ENCODE measurements around the gene MSH5. TPM values are rescaled to one million over a fixed set of nuclear protein-coding genes. Genes with fewer than 3 reads are reported as not detected.

The MSH5 gene
- total RNA-seq, 1 donor from 2014 or later: 45.0 TPM

DNA sequence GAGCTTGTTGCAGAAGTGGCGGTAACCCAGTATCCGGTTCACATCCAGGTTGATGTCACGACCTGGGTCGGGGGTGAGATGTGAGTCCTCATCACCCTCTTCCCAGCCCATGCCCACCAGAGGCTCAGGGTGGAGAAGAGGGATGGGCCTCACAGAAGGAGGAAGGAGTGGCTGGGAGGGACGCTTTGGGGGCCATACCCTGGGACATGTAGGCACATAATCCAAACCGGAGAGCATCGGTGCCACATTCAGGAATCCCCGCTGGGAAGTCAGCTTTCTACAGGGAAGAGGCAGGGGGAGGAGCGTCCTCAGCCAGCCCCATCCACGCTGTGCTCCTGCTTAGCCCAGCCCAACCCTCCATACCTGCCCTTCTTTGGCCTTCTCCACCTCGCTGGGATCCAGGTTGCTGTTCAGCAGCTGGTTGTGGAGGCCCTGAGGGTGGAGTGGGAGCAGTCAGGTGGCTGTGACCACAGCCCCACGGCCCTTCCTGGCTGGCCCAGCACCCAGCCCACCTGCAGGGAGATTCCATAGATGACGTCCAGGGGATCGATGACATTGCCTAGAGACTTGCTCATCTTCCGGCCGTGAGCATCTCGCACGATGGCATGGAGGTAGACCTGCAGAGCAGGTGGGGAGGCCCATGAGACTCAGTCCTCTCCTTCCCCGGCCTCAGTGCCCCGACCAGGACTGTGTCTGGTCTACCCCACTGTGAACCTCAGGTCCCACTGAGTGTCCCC lies 40.9 kb downstream of the MSH5 start:
- no peak for DNase-seq (ENCODE audit: low spot score, unreplicated experiment)
- TF ChIP-seq, protein P1, sequence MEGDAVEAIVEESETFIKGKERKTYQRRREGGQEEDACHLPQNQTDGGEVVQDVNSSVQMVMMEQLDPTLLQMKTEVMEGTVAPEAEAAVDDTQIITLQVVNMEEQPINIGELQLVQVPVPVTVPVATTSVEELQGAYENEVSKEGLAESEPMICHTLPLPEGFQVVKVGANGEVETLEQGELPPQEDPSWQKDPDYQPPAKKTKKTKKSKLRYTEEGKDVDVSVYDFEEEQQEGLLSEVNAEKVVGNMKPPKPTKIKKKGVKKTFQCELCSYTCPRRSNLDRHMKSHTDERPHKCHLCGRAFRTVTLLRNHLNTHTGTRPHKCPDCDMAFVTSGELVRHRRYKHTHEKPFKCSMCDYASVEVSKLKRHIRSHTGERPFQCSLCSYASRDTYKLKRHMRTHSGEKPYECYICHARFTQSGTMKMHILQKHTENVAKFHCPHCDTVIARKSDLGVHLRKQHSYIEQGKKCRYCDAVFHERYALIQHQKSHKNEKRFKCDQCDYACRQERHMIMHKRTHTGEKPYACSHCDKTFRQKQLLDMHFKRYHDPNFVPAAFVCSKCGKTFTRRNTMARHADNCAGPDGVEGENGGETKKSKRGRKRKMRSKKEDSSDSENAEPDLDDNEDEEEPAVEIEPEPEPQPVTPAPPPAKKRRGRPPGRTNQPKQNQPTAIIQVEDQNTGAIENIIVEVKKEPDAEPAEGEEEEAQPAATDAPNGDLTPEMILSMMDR (IDR thresholded peaks at IDR 0.05; ENCODE audit: unreplicated experiment): no peak
- Mint-ChIP-seq H3K27me3 (no peaks in the 10 kb centered on the region), H3K36me3 (ENCODE audit: insufficient read depth) (peaks cover 12% of the 10 kb centered on the region), H3K4me1 (ENCODE audit: low read depth) (peaks cover 8% of the 10 kb centered on the region), H3K27ac (no peak overlapping the region), H3K4me3 (ENCODE audit: low read depth) (no peak overlapping the region), H3K9me3 (ENCODE audit: low read depth) (no peaks in the 10 kb centered on the region)

DNA sequence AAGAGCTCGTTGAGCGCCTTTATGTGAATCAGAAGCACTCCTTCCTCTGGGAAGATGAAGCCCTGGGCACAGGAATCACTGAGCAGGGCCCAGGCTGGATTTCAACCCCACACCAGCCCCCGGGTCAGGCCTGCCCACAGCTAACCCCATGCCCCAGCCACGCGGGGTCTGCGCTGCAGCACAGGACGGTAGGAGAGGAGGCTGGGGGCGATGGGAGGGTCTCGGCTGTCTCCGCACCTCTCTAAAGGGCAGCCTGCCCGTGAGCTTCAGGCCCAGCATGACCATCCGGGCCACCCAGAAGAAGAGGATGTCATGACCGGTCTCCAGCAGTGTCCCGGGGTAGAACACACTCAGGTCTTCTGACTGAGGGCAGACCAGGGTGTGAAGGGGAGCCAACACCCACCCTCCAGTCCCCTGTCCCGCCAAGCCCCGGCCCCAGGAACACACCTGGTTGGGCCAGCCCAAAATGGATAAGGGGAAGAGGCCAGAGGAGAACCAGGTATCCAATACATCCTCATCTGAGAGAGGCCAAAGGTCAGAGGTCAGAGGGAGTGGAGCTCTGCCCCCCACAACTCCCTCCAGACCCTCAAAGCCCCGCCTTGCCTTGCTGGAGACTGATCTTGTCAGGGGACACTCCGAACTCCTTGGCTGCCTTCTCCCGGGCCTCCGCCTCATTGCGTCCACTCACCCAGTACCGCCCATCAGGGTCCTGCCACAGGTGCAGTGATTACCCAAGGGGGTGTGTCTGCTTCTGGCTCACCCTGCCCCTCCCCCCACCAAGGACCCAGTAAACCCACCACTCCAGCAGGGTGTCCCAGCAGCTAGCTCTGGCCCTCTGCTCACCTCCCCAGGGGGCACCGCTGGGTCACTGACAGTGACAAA lies 41.7 kb downstream of the MSH5 start:
- TF ChIP-seq, protein P1 (IDR thresholded peaks at IDR 0.05; ENCODE audit: unreplicated experiment): no peak
- H3K36me3 Mint-ChIP-seq (ENCODE audit: insufficient read depth): peaks cover 12% of the 10 kb centered on the region
- peaks cover 5% of the 10 kb centered on the region for H3K4me1 Mint-ChIP-seq (ENCODE audit: low read depth)
- no peaks in the 10 kb centered on the region for H3K9me3 Mint-ChIP-seq (ENCODE audit: low read depth)
- no peaks in the 10 kb centered on the region for H3K27me3 Mint-ChIP-seq
- H3K27ac Mint-ChIP-seq: no peak overlapping the region
- DNase-seq (ENCODE audit: low spot score, unreplicated experiment): no peak
- no peak overlapping the region for H3K4me3 Mint-ChIP-seq (ENCODE audit: low read depth)

DNA sequence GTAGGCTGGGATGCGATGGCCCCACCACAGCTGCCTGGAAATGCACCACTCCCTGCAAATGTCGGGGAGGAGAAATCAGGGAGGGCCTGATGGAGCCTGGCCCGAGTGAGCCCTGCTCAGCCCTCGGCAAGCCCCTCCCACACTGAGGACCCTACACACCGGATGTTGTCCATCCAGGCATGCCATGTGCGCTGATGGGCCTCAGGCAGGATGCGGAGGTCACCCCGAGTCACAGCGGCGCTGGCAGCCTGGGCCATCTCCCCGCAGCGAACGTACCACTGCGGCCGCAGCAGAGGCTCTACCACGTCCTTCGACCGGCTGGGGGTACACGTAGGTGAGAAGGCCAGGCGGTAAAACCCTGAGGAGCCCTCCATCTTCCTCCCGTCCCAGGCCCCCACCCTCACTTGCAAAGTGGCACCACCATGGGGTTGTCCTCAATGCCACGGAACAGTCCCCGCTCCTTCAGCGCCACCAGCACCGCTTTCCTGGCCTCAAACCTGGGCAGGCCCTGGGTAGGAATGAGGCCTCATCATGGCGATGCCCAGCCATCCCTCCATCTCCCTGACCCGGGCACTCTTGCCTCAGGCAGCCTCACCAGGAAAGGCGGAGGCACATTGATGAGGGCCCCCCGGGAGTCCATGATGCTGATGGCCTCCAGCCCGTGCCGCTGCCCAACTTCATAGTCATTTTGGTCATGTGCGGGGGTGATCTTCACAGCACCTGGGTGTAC lies 42.5 kb downstream of the MSH5 start:
- H3K4me1 Mint-ChIP-seq (ENCODE audit: low read depth): no peaks in the 10 kb centered on the region
- no peaks in the 10 kb centered on the region for H3K9me3 Mint-ChIP-seq (ENCODE audit: low read depth)
- H3K36me3 Mint-ChIP-seq (ENCODE audit: insufficient read depth): peaks cover 12% of the 10 kb centered on the region
- peak overlapping the region; percentile 13 for H3K27ac Mint-ChIP-seq
- TF ChIP-seq, protein P1 (IDR thresholded peaks at IDR 0.05; ENCODE audit: unreplicated experiment): no peak
- no peaks in the 10 kb centered on the region for H3K27me3 Mint-ChIP-seq
- H3K4me3 Mint-ChIP-seq (ENCODE audit: low read depth): no peak overlapping the region
- DNase-seq (ENCODE audit: low spot score, unreplicated experiment): no peak

DNA sequence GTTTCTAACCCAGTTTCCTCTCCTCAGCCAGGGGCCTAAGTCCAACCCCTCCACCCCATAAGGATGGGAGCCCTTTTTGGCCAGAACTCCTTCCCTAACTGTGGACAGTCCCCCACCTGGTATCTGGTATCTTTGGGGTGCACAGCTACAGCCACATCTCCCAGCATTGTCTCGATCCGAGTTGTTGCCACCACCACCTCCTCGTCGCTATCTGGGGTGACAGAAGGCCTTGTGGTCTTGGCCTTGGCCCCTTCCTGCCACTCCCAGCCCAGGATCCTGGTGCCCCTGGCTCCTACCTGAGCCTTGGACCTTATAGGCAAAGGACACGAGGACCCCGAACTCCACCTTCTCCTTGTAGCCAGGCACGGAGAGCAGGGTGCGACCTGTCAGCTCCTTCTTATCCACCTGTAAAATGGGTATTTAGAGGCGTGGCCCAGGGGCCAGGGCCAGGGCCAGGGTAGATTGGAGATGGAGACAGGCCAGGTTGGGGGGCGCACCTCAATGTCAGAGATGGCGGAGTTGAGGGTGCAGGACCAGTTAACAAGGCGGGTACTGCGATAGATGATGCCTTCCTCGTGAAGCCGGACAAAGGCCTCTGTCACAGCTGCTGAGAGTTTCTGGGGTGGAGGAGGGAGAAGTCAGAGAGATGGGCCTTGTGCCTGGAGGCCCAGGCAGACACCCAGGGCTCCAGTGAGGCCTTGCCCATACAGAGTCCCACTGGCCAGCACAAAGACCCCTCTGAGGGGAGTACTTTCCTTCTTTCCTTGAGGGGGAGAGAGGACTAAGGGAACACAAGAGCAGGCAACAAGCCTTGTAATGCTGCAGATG lies 44.5 kb downstream of the MSH5 start:
- TF ChIP-seq, protein P1 (IDR thresholded peaks at IDR 0.05; ENCODE audit: unreplicated experiment): no peak
- H3K4me1 Mint-ChIP-seq (ENCODE audit: low read depth): no peaks in the 10 kb centered on the region
- no peaks in the 10 kb centered on the region for H3K9me3 Mint-ChIP-seq (ENCODE audit: low read depth)
- no peaks in the 10 kb centered on the region for H3K27me3 Mint-ChIP-seq
- DNase-seq (ENCODE audit: low spot score, unreplicated experiment): no peak
- peaks cover 12% of the 10 kb centered on the region for H3K36me3 Mint-ChIP-seq (ENCODE audit: insufficient read depth)
- peak overlapping the region; percentile 84 for H3K27ac Mint-ChIP-seq
- no peak overlapping the region for H3K4me3 Mint-ChIP-seq (ENCODE audit: low read depth)

Data from progenitor cell of endocrine pancreas (in vitro differentiated cells).